Neural crest cell (in vitro differentiated cells): Measurements from ENCODE around the gene DSG4. TPM values are rescaled to one million over a fixed set of nuclear protein-coding genes. Genes with fewer than 3 reads are reported as not detected.

ENCODE experiments used
- DNase-seq: peaks from one replicate; pipeline ENCODE4 v3.0.0; 2021; ENCODE audit warnings: low read depth, mixed read lengths, low spot score
- H3K27ac Mint-ChIP-seq: one replicate; pipeline ENCODE4 v1.8.0; 2021; ENCODE audit warnings: mild to moderate bottlenecking, mixed read lengths; ENCODE audit not compliant: unreplicated experiment
- H3K27me3 Mint-ChIP-seq: 2 replicates; pipeline ENCODE4 v1.8.0; 2021; ENCODE audit warnings: low read depth, mild to moderate bottlenecking, mixed read lengths
- H3K36me3 Mint-ChIP-seq: 2 replicates; pipeline ENCODE4 v1.8.0; 2021; ENCODE audit warnings: low read depth, mild to moderate bottlenecking, mixed read lengths
- H3K4me1 Mint-ChIP-seq: 2 replicates; pipeline ENCODE4 v1.8.0; 2021; ENCODE audit warnings: mixed read lengths
- H3K4me3 Mint-ChIP-seq: one replicate; pipeline ENCODE4 v1.8.0; 2021; ENCODE audit warnings: mild to moderate bottlenecking, mixed read lengths
- H3K9me3 Mint-ChIP-seq: 2 replicates; pipeline ENCODE4 v1.8.0; 2021; ENCODE audit warnings: mixed read lengths
- total RNA-seq: library from RNA; stranded (reverse); gene quantifications from 2 replicates; pipeline ENCODE4 v1.2.1, GENCODE V29; 2021
- TF ChIP-seq, protein P1 (sequence below): fragments of 200-600 bp; sonication (generic); conservative IDR thresholded peaks from 2 replicates; pipeline ENCODE4 v1.5.0; 2021; ENCODE audit warnings: antibody characterized with exemption, mild to moderate bottlenecking

Gene DSG4
- total RNA-seq, 1 donor from 2014 or later: not detected

DNA sequence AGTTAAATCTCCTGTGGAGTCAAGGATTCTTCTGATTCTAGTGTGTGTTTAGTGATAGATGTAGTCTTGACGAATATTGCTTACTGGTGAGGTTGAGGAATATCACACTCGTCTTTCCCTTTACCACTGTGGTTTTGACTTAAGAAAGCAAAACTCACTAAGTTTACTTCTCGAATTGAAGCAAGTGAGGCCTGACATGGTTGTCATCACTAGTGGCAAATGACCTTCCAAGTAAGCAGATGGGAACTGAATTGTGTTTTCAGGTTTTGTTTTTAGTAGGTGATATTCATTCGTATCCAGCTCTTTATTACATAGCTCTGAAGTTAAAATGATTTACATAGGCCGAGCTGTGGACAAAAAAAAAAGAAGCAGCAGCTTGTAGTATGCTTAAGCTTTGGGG is 20.6 kb upstream of the DSG4 start:
- peaks cover 9% of the 10 kb centered on the region for H3K9me3 Mint-ChIP-seq
- H3K27me3 Mint-ChIP-seq: no peaks in the 10 kb centered on the region
- no peak overlapping the region for H3K4me3 Mint-ChIP-seq
- peaks cover 5% of the 10 kb centered on the region for H3K36me3 Mint-ChIP-seq
- no peaks in the 10 kb centered on the region for H3K4me1 Mint-ChIP-seq
- DNase-seq: no peak
- TF ChIP-seq, protein P1, sequence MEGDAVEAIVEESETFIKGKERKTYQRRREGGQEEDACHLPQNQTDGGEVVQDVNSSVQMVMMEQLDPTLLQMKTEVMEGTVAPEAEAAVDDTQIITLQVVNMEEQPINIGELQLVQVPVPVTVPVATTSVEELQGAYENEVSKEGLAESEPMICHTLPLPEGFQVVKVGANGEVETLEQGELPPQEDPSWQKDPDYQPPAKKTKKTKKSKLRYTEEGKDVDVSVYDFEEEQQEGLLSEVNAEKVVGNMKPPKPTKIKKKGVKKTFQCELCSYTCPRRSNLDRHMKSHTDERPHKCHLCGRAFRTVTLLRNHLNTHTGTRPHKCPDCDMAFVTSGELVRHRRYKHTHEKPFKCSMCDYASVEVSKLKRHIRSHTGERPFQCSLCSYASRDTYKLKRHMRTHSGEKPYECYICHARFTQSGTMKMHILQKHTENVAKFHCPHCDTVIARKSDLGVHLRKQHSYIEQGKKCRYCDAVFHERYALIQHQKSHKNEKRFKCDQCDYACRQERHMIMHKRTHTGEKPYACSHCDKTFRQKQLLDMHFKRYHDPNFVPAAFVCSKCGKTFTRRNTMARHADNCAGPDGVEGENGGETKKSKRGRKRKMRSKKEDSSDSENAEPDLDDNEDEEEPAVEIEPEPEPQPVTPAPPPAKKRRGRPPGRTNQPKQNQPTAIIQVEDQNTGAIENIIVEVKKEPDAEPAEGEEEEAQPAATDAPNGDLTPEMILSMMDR: no peak
- H3K27ac Mint-ChIP-seq: no peak overlapping the region

DNA sequence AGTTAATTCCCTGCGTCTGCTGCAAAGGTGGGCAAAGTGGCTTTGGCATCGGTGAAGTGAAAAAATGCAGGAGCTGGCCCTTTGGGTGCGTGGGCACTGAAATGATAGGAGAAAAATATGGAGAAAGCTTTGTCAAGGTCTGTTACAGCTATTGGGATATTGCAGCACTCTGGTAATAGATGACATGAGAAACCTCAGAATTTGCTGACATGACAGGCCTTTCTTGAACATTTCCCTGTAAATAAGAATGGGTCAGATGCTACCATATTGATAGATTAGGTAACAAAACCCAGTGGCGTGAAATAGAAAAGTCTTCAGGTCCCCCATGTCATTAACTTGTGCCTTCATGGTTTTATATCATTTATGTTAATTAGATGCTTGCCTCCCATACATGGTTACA is 12.4 kb upstream of the DSG4 start:
- Mint-ChIP-seq H3K9me3 (no peaks in the 10 kb centered on the region), H3K4me1 (no peaks in the 10 kb centered on the region), H3K27me3 (no peaks in the 10 kb centered on the region), H3K36me3 (no peaks in the 10 kb centered on the region), H3K27ac (no peak overlapping the region), H3K4me3 (no peak overlapping the region)
- TF ChIP-seq, protein P1: no peak
- DNase-seq: no peak

DNA sequence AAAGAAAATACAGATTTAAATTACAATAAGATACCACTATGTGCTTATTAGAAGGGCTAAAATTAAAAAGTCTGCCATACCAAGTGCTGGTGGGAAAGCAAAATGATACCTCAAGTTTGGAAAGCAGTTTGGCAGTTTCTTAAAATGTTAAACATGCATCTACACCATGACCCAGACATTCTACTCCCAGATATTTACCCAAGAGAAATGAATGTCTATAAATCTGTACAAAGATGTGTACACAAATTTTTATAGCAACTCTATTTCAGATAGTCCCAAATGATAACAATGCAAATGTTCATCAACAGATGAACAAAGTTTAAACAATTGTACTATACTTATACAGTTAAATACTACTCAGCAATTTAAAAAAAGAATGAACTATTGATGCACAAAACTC is 7.1 kb upstream of the DSG4 start:
- Mint-ChIP-seq H3K27me3 (no peaks in the 10 kb centered on the region), H3K4me3 (no peak overlapping the region), H3K27ac (no peak overlapping the region), H3K36me3 (no peaks in the 10 kb centered on the region), H3K9me3 (no peaks in the 10 kb centered on the region), H3K4me1 (no peaks in the 10 kb centered on the region)
- TF ChIP-seq, protein P1: no peak
- DNase-seq: no peak

GRCh38 chr18:31371989-31372388 is 4.6 kb upstream of the DSG4 start:
- Mint-ChIP-seq H3K27me3 (no peaks in the 10 kb centered on the region), H3K4me3 (no peak overlapping the region), H3K9me3 (no peaks in the 10 kb centered on the region), H3K4me1 (no peaks in the 10 kb centered on the region), H3K36me3 (no peaks in the 10 kb centered on the region), H3K27ac (no peak overlapping the region)
- TF ChIP-seq, protein P1: no peak
- no peak for DNase-seq

- H3K27me3 Mint-ChIP-seq: no peaks in the 10 kb centered on the region
- no peaks in the 10 kb centered on the region for H3K4me1 Mint-ChIP-seq
- no peaks in the 10 kb centered on the region for H3K36me3 Mint-ChIP-seq
- no peak overlapping the region for H3K27ac Mint-ChIP-seq
- TF ChIP-seq, protein P1: no peak
- no peak for DNase-seq
- no peaks in the 10 kb centered on the region for H3K9me3 Mint-ChIP-seq
- H3K4me3 Mint-ChIP-seq: no peak overlapping the region
Observed at GRCh38 chr18:31373641-31374040, 2.9 kb upstream of the DSG4 start.

- TF ChIP-seq, protein P1: no peak
- no peak for DNase-seq
- H3K9me3 Mint-ChIP-seq: no peaks in the 10 kb centered on the region
- no peak overlapping the region for H3K4me3 Mint-ChIP-seq
- H3K36me3 Mint-ChIP-seq: no peaks in the 10 kb centered on the region
- no peaks in the 10 kb centered on the region for H3K4me1 Mint-ChIP-seq
- no peak overlapping the region for H3K27ac Mint-ChIP-seq
- H3K27me3 Mint-ChIP-seq: no peaks in the 10 kb centered on the region
Observed at GRCh38 chr18:31380912-31381311, 4.3 kb downstream of the DSG4 start.
